Measurements from ENCODE around the gene ZBED3.

DNA sequence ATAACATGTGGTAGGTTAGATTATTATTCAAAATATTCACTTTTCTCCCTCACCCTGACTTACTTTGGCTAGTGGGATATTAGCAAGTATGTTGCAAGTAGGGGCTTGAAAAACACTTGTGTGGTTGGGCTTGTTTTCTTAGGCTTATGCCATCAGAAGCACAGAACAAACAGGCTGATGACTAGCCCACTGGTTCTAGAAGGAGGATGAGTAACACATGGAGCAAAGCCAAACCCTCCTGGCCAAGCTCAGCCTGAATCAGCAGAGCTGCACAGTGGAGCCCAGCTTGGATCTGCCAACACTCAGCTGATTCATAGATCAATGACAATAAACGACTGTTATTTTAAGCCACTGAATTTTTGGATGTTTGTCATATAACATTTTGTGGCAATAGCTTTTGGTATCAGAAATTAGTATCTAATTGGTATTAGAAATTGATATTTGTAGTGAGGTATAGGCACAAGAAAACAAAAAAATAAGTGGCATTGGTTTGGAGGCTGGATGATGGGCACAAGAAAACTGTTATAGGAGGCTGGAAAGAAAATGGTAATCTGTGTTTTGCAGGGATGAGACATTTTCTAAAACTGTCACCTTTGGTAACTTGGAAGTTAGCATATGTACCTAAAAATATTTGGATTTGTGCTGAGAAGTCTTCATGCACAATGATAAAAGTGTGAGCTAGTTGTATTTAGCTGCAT, 46.1 kb upstream of the ZBED3 start:
- TF ChIP-seq, protein P1, sequence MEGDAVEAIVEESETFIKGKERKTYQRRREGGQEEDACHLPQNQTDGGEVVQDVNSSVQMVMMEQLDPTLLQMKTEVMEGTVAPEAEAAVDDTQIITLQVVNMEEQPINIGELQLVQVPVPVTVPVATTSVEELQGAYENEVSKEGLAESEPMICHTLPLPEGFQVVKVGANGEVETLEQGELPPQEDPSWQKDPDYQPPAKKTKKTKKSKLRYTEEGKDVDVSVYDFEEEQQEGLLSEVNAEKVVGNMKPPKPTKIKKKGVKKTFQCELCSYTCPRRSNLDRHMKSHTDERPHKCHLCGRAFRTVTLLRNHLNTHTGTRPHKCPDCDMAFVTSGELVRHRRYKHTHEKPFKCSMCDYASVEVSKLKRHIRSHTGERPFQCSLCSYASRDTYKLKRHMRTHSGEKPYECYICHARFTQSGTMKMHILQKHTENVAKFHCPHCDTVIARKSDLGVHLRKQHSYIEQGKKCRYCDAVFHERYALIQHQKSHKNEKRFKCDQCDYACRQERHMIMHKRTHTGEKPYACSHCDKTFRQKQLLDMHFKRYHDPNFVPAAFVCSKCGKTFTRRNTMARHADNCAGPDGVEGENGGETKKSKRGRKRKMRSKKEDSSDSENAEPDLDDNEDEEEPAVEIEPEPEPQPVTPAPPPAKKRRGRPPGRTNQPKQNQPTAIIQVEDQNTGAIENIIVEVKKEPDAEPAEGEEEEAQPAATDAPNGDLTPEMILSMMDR (conservative IDR thresholded peaks at IDR 0.05; ENCODE audit: low read depth, low read length), result no peak
- TF ChIP-seq CEBPB (IDR thresholded peaks at IDR 0.05; ENCODE audit: low read depth, low read length) (peak; percentile 93), POLR2A (IDR thresholded peaks at IDR 0.05; ENCODE audit: low read depth, low read length) (no peak), MXI1 (IDR thresholded peaks at IDR 0.05; ENCODE audit: borderline replicate concordance, low read depth, low read length) (no peak), CHD1 (IDR thresholded peaks at IDR 0.05; ENCODE audit: low read depth, low read length) (no peak), SMC3 (IDR thresholded peaks at IDR 0.05; ENCODE audit: low read depth, low read length) (no peak), RAD21 (IDR thresholded peaks at IDR 0.05; ENCODE audit: low read length) (no peak), FOS (IDR thresholded peaks at IDR 0.05; ENCODE audit: low read depth, low read length) (peak; percentile 80), NFE2L2 (IDR thresholded peaks at IDR 0.05; ENCODE audit: low read depth, low read length) (no peak; the same call in 1 of the 2 replicates), MAFK (IDR thresholded peaks at IDR 0.05; ENCODE audit: low read depth, low read length) (peak; percentile 75), RCOR1 (IDR thresholded peaks at IDR 0.05; ENCODE audit: insufficient replicate concordance, low read length) (peak; percentile 59), BHLHE40 (IDR thresholded peaks at IDR 0.05; ENCODE audit: low read depth, low read length) (peak; percentile 26; the same call in 1 of the 2 replicates)
- TF ChIP-seq, protein P2, sequence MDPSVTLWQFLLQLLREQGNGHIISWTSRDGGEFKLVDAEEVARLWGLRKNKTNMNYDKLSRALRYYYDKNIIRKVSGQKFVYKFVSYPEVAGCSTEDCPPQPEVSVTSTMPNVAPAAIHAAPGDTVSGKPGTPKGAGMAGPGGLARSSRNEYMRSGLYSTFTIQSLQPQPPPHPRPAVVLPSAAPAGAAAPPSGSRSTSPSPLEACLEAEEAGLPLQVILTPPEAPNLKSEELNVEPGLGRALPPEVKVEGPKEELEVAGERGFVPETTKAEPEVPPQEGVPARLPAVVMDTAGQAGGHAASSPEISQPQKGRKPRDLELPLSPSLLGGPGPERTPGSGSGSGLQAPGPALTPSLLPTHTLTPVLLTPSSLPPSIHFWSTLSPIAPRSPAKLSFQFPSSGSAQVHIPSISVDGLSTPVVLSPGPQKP (IDR thresholded peaks at IDR 0.05; ENCODE audit: borderline replicate concordance, low read depth, low read length), result no peak
